ENCODE results near the gene TMEM250. TPM values are rescaled to one million over a fixed set of nuclear protein-coding genes. Genes with fewer than 3 reads are reported as not detected.
A peak's percentile ranks its signal among the peaks of the same experiment; 100 is the strongest.

The TMEM250 gene
- total RNA-seq, 1 experiment from 2014 or later: 37.5 TPM

DNA sequence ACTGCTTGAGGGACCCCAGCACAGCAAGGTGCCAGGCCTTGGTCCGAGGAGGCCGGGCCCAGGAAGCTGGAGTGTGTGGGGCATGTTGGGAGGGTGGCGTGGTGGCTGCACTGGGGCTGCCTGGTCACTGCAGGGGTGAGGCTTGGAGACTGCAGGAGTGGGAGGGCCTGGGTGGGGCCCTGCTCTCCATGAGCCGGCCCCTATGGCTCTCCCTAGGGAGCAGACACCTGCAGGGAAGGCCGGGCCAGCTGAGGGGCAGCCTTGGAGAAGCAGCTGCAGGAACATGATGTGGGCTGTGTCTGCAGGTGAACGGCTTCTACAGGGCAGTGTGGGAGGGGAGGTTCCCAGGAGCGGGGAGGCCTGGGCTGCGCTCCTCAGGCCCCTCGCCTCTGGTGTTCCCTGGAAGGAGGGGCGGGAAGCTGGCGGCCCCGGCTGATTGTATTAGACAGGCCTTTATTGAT lies 41.7 kb upstream of the TMEM250 start:
- CTCF ChIA-PET: interaction anchor here (1.2 kb wide), 1 partner anchor 10 kb away, joined by 4 read pairs; no protein-coding TSS in a partner anchor
- Histone ChIP-seq H4K20me1 (ENCODE audit: insufficient read depth) (no peaks in the 10 kb centered on the region), H3K4me2 (ENCODE audit: low read length) (no peak overlapping the region), H3K4me3 (replicated peaks in 1 of 2; ENCODE audit: low read depth in 1 of 2, low read length in 2 of 2) (no peak overlapping the region), H3K27ac (ENCODE audit: low read depth, low read length) (no peak overlapping the region), H3K36me3 (ENCODE audit: control insufficient read depth in 1 of 2, insufficient read depth in 2 of 2, low read length in 2 of 2) (no peaks in the 10 kb centered on the region), H3K9me2 (ENCODE audit: insufficient read depth) (no peaks in the 10 kb centered on the region), H3K27me3 (ENCODE audit: insufficient read depth, low read length) (no peaks in the 10 kb centered on the region), H3K79me2 (ENCODE audit: insufficient read depth, low read length) (no peaks in the 10 kb centered on the region), H3K4me1 (ENCODE audit: control insufficient read depth in 1 of 2, insufficient read depth in 2 of 2, low read length in 2 of 2) (peaks cover 4 to 7% of the 10 kb centered on the region in 2 experiments; a peak in 3 of 4 replicates), H3K9me3 (ENCODE audit: control insufficient read depth in 1 of 2, insufficient read depth in 1 of 2, low read depth in 1 of 2, low read length in 2 of 2) (no peaks in the 10 kb centered on the region), H3K9ac (ENCODE audit: low read length) (no peak overlapping the region), H2AFZ (ENCODE audit: low read depth, low read length, poor library complexity, severe bottlenecking) (no peak overlapping the region)
- intact Hi-C loops (cut with micrococcal nuclease): no loop called here
- TF ChIP-seq ZFX (IDR thresholded peaks at IDR 0.05) (no peak), ZNF274 (IDR thresholded peaks at IDR 0.05; ENCODE audit: low read depth, low read length) (no peak), SP1 (IDR thresholded peaks at IDR 0.05; ENCODE audit: low read depth) (no peak), REST (IDR thresholded peaks at IDR 0.05; ENCODE audit: low read depth) (no peak), ELF1 (IDR thresholded peaks at IDR 0.05; ENCODE audit: borderline replicate concordance, low read depth) (no peak), POLR2AphosphoS5 (IDR thresholded peaks at IDR 0.05; ENCODE audit: low read depth, low read length) (no peak), CBX3 (IDR thresholded peaks at IDR 0.05; ENCODE audit: low read depth) (no peak), FOSL1 (IDR thresholded peaks at IDR 0.05; ENCODE audit: low read depth) (no peak), EZH2 (IDR thresholded peaks at IDR 0.05) (no peak), EZH2phosphoT487 (IDR thresholded peaks at IDR 0.05; ENCODE audit: borderline replicate concordance) (no peak), SIN3A (IDR thresholded peaks at IDR 0.05; ENCODE audit: low read depth) (no peak), SRF (IDR thresholded peaks at IDR 0.05; ENCODE audit: low read depth) (no peak), POLR2A (IDR thresholded peaks at IDR 0.05; ENCODE audit: borderline replicate concordance, extremely low read depth, insufficient read depth, insufficient read length) (no peak), JUND (IDR thresholded peaks at IDR 0.05) (no peak), TCF7L2 (IDR thresholded peaks at IDR 0.05; ENCODE audit: borderline replicate concordance, extremely low read depth, insufficient read depth, insufficient read length) (no peak)
- TF ChIP-seq, protein P1, sequence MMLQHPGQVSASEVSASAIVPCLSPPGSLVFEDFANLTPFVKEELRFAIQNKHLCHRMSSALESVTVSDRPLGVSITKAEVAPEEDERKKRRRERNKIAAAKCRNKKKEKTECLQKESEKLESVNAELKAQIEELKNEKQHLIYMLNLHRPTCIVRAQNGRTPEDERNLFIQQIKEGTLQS (IDR thresholded peaks at IDR 0.05): no peak
- TF ChIP-seq, protein P2, sequence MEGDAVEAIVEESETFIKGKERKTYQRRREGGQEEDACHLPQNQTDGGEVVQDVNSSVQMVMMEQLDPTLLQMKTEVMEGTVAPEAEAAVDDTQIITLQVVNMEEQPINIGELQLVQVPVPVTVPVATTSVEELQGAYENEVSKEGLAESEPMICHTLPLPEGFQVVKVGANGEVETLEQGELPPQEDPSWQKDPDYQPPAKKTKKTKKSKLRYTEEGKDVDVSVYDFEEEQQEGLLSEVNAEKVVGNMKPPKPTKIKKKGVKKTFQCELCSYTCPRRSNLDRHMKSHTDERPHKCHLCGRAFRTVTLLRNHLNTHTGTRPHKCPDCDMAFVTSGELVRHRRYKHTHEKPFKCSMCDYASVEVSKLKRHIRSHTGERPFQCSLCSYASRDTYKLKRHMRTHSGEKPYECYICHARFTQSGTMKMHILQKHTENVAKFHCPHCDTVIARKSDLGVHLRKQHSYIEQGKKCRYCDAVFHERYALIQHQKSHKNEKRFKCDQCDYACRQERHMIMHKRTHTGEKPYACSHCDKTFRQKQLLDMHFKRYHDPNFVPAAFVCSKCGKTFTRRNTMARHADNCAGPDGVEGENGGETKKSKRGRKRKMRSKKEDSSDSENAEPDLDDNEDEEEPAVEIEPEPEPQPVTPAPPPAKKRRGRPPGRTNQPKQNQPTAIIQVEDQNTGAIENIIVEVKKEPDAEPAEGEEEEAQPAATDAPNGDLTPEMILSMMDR (IDR thresholded peaks at IDR 0.05 in 2 of 3, conservative IDR thresholded peaks at IDR 0.05 in 1 of 3; ENCODE audit: borderline replicate concordance in 1 of 3, insufficient read depth in 1 of 3, low read depth in 2 of 3, low read length in 2 of 3): no peak
- TF ChIP-seq, protein P3, sequence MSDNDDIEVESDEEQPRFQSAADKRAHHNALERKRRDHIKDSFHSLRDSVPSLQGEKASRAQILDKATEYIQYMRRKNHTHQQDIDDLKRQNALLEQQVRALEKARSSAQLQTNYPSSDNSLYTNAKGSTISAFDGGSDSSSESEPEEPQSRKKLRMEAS (IDR thresholded peaks at IDR 0.05): no peak
- BruUV-seq (replicated peaks): no TSS peak
- DNase-seq (ENCODE audit: low read depth, low spot score) (no peak), ATAC-seq (peak; percentile 82)
- POLR2A ChIA-PET: no interaction called here
- RAD21 ChIA-PET (ENCODE audit: low non-redundant PET in 1 of 2, low total read pairs in 2 of 2, uncharacterized antibody in 2 of 2, unreplicated experiment in 2 of 2): no interaction called here
